GM21528 (cell line): ENCODE data around the gene IGF1R.

Experiments
- ATAC-seq: cut with Tn5 transposase; IDR thresholded peaks from one replicate; pipeline ENCODE4 v1.9.1; 2021; ENCODE audit warnings: mild to moderate bottlenecking, moderate library complexity; ENCODE audit not compliant: unreplicated experiment, low FRiP score

Gene IGF1R

GRCh38 chr15:98896802-98897732, 248.7 kb downstream of the IGF1R start:
- no peak for ATAC-seq

GRCh38 chr15:98898122-98898521, 249.8 kb downstream of the IGF1R start:
- no peak for ATAC-seq

- no peak for ATAC-seq
Measured at GRCh38 chr15:98899272-98900021, 251.1 kb downstream of the IGF1R start.

- ATAC-seq: no peak
Measured at GRCh38 chr15:98900356-98900755, 252.0 kb downstream of the IGF1R start.

- no peak for ATAC-seq
Measured at GRCh38 chr15:98901434-98902072, 253.2 kb downstream of the IGF1R start.

GRCh38 chr15:98902931-98903330, 254.6 kb downstream of the IGF1R start:
- no peak for ATAC-seq

- ATAC-seq: no peak
Measured at GRCh38 chr15:98903377-98904018, 255.2 kb downstream of the IGF1R start.

GRCh38 chr15:98904544-98904943, 256.2 kb downstream of the IGF1R start:
- ATAC-seq: no peak

- no peak for ATAC-seq
Measured at GRCh38 chr15:98905963-98906711, 257.8 kb downstream of the IGF1R start.

- ATAC-seq: no peak
Measured at GRCh38 chr15:98906712-98907083, 258.4 kb downstream of the IGF1R start.

- ATAC-seq: no peak
Measured at GRCh38 chr15:98907927-98908471, 259.7 kb downstream of the IGF1R start.

GRCh38 chr15:98909968-98910885, 261.9 kb downstream of the IGF1R start:
- no peak for ATAC-seq

GRCh38 chr15:98914626-98915025, 266.3 kb downstream of the IGF1R start:
- ATAC-seq: no peak

- ATAC-seq: no peak
Measured at GRCh38 chr15:98916826-98917225, 268.5 kb downstream of the IGF1R start.

- ATAC-seq: no peak
Measured at GRCh38 chr15:98917417-98917816, 269.1 kb downstream of the IGF1R start.

- ATAC-seq: no peak
Measured at GRCh38 chr15:98920091-98920880, 271.9 kb downstream of the IGF1R start.

- ATAC-seq: no peak
Measured at GRCh38 chr15:98923171-98923570, 274.8 kb downstream of the IGF1R start.

- no peak for ATAC-seq
Measured at GRCh38 chr15:98923579-98923978, 275.2 kb downstream of the IGF1R start.
